Colonic mucosa (tissue), 2 donors: ENCODE measurements around the gene LIMS4. TPM values are rescaled to one million over a fixed set of nuclear protein-coding genes. Genes with fewer than 3 reads are reported as not detected.

Experiments
- total RNA-seq, 2 donors: library from RNA; stranded (reverse); fragmentation: NEBNext Ultra II Directional in 1 of 2; extraction: Animal tissue kit (Norgen Biotek cat#: 25700) in 1 of 2; gene quantifications; one replicate each; pipeline ENCODE4 v1.2.1, GENCODE V29; 2021
- donor health status: DM: no; HTN: no; CAD: no.
- donor health status: DM: no; HTN: no; CAD: no.

Gene LIMS4
- total RNA-seq, 2 donors from 2014 or later: 0.40 to 1.2 TPM

Other genes starting within 250 kb of the LIMS4 start
- gene RGPD6, start 104.4 kb upstream of the LIMS4 start, total RNA-seq: 10 to 100 TPM; 14.3 to 25.5 TPM
- gene BUB1, start 205.2 kb upstream of the LIMS4 start, total RNA-seq: 10 to 100 TPM; 14.7 to 47.3 TPM